Gastrocnemius medialis (tissue), 4 donors: Measurements from ENCODE around the gene GAD2.

ENCODE experiments used
- CTCF ChIP-seq, 5 experiments: fragments of 450-650 bp in 3 of 5; fragments of 200-600 bp in 2 of 5; sonication (generic) in 2 of 5; IDR thresholded peaks in 4 of 5; conservative IDR thresholded peaks in 1 of 5; 1 replicate in 4 of 5; 2 replicates in 1 of 5; pipeline ENCODE4 v1.5.1; 2016 to 2019; ENCODE audit warnings: antibody characterized with exemption in 5 of 5, mild to moderate bottlenecking in 3 of 5, moderate library complexity in 3 of 5
- POLR2A ChIP-seq, 2 donors: fragments of 450-650 bp; IDR thresholded peaks; one replicate each; pipeline ENCODE4 v1.6.1; 2017; ENCODE audit warnings: antibody characterized with exemption in 2 of 2, mild to moderate bottlenecking in 2 of 2, moderate library complexity in 2 of 2

- TF ChIP-seq CTCF (IDR thresholded peaks at IDR 0.05 in 4 of 5, conservative IDR thresholded peaks at IDR 0.05 in 1 of 5) (no peak), POLR2A (IDR thresholded peaks at IDR 0.05) (no peak)
Measured at GRCh38 chr10:26212511-26212910, 4.1 kb upstream of the GAD2 start.
